ENCODE results near the gene AGO3.
"Not testable (repeated sequence)": the region's sequence is repeated elsewhere in the genome, so short reads cannot be mapped to it uniquely, and the experiment has no call there.

The AGO3 gene

GRCh38 chr1:35885961-35886558, 44.8 kb upstream of the AGO3 start:
- in situ Hi-C loops (cut with MboI; ENCODE audit: low pct_unique_long_range_greater_than_20kb, low sequenced_read_pairs, unreplicated experiment) = no loop called here
- DNase-seq (ENCODE audit: low spot score) = no peak
- no peak for TF ChIP-seq CTCF (IDR thresholded peaks at IDR 0.05; ENCODE audit: extremely low read depth, insufficient read depth, missing control alignments)

GRCh38 chr1:35886577-35887431, 44.1 kb upstream of the AGO3 start:
- peak; percentile 41 for DNase-seq (ENCODE audit: low spot score)
- in situ Hi-C loops (cut with MboI; ENCODE audit: low pct_unique_long_range_greater_than_20kb, low sequenced_read_pairs, unreplicated experiment) = no loop called here
- TF ChIP-seq CTCF (IDR thresholded peaks at IDR 0.05; ENCODE audit: extremely low read depth, insufficient read depth, missing control alignments) = no peak

- no peak for DNase-seq (ENCODE audit: low spot score)
- no peak for TF ChIP-seq CTCF (IDR thresholded peaks at IDR 0.05; ENCODE audit: extremely low read depth, insufficient read depth, missing control alignments)
- in situ Hi-C loops (cut with MboI; ENCODE audit: low pct_unique_long_range_greater_than_20kb, low sequenced_read_pairs, unreplicated experiment) = no loop called here
Measured at GRCh38 chr1:35887508-35887907, 43.4 kb upstream of the AGO3 start.

- in situ Hi-C loops (cut with MboI; ENCODE audit: low pct_unique_long_range_greater_than_20kb, low sequenced_read_pairs, unreplicated experiment) = no loop called here
- TF ChIP-seq CTCF (IDR thresholded peaks at IDR 0.05; ENCODE audit: extremely low read depth, insufficient read depth, missing control alignments) = no peak
- DNase-seq (ENCODE audit: low spot score) = no peak
Measured at GRCh38 chr1:35888255-35888654, 42.6 kb upstream of the AGO3 start.

- in situ Hi-C loops (cut with MboI; ENCODE audit: low pct_unique_long_range_greater_than_20kb, low sequenced_read_pairs, unreplicated experiment); DNase-seq (ENCODE audit: low spot score): not testable (repeated sequence)
Measured at GRCh38 chr1:35888981-35889380, 41.9 kb upstream of the AGO3 start.

GRCh38 chr1:35893051-35893879, 37.6 kb upstream of the AGO3 start:
- no peak for TF ChIP-seq CTCF (IDR thresholded peaks at IDR 0.05; ENCODE audit: extremely low read depth, insufficient read depth, missing control alignments)
- in situ Hi-C loops (cut with MboI; ENCODE audit: low pct_unique_long_range_greater_than_20kb, low sequenced_read_pairs, unreplicated experiment) = no loop called here

More at GRCh38 chr1:35893051-35893879, 37.6 kb upstream of the AGO3 start:
- DNase-seq (ENCODE audit: low spot score) = no peak
